Liver (tissue), 9 donors: ENCODE measurements around the gene OTOG. TPM values are rescaled to one million over a fixed set of nuclear protein-coding genes. Genes with fewer than 3 reads are reported as not detected.

Experiments
- DNase-seq: peaks from one replicate; pipeline ENCODE4 v3.0.0-alpha.2; 2017; ENCODE audit warnings: low spot score
- H3K27ac ChIP-seq, 2 donors: one replicate each; pipeline ENCODE4 v1.7.0; 2013; ENCODE audit warnings: inconsistent platforms in 2 of 2, low read length in 2 of 2, control low read depth in 1 of 2, low read depth in 1 of 2, mild to moderate bottlenecking in 1 of 2
- H3K27me3 ChIP-seq, 4 donors: one replicate each; pipeline versions ENCODE4 v1.6.1 to v1.7.0; 2013; ENCODE audit warnings: low read length in 3 of 4, inconsistent platforms in 1 of 4, mild to moderate bottlenecking in 1 of 4, moderate library complexity in 1 of 4; ENCODE audit not compliant: control insufficient read depth in 4 of 4, insufficient read depth in 4 of 4
- H3K36me3 ChIP-seq, 4 donors: one replicate each; pipeline versions ENCODE4 v1.6.1 to v1.7.0; 2013; ENCODE audit warnings: low read length in 3 of 4, mild to moderate bottlenecking in 3 of 4, low read depth in 1 of 4, moderate library complexity in 1 of 4; ENCODE audit not compliant: control insufficient read depth in 4 of 4, insufficient read depth in 3 of 4
- H3K4me1 ChIP-seq, 4 donors: one replicate each; pipeline versions ENCODE4 v1.6.1 to v1.7.0; 2013; ENCODE audit warnings: low read length in 3 of 4, mild to moderate bottlenecking in 3 of 4, moderate library complexity in 1 of 4; ENCODE audit not compliant: control insufficient read depth in 4 of 4, insufficient read depth in 4 of 4
- H3K4me3 ChIP-seq, 3 donors: one replicate each; pipeline versions ENCODE4 v1.6.1 to v1.7.0; 2013; ENCODE audit warnings: low read length in 3 of 3, control low read depth in 1 of 3, low read depth in 1 of 3, mild to moderate bottlenecking in 1 of 3
- H3K9ac ChIP-seq, 2 donors: one replicate each; pipeline ENCODE4 v1.7.0; 2013; ENCODE audit warnings: low read length in 2 of 2, mild to moderate bottlenecking in 2 of 2, moderate library complexity in 2 of 2, control low read depth in 1 of 2, low read depth in 1 of 2
- H3K9me3 ChIP-seq, 4 donors: one replicate each; pipeline versions ENCODE4 v1.6.1 to v1.7.0; 2013; ENCODE audit warnings: low read length in 3 of 4; ENCODE audit not compliant: control insufficient read depth in 4 of 4
- EGR1 ChIP-seq, 2 donors: IDR thresholded peaks; 2 replicates each; pipeline ENCODE4 v1.6.1; 2016 to 2018; ENCODE audit warnings: antibody characterized with exemption in 2 of 2, low read depth in 2 of 2
- FOXA1 ChIP-seq: IDR thresholded peaks from 2 replicates; pipeline ENCODE4 v1.6.1; 2016; ENCODE audit warnings: antibody characterized with exemption
- FOXA2 ChIP-seq: IDR thresholded peaks from 2 replicates; pipeline ENCODE4 v1.6.1; 2016; ENCODE audit warnings: antibody characterized with exemption
- GABPA ChIP-seq, 2 donors: IDR thresholded peaks in 1 of 2; conservative IDR thresholded peaks in 1 of 2; 2 replicates each; pipeline ENCODE4 v1.6.1; 2016; ENCODE audit warnings: antibody characterized with exemption in 2 of 2, mild to moderate bottlenecking in 1 of 2, moderate library complexity in 1 of 2
- HNF4A ChIP-seq, 2 donors: conservative IDR thresholded peaks; 2 replicates each; pipeline ENCODE4 v1.6.1; 2016; ENCODE audit warnings: antibody characterized with exemption in 2 of 2, mild to moderate bottlenecking in 2 of 2
- NR2F2 ChIP-seq: IDR thresholded peaks from 2 replicates; pipeline ENCODE4 v1.6.1; 2016; ENCODE audit warnings: antibody characterized with exemption
- RXRA ChIP-seq, 2 donors: IDR thresholded peaks; 2 replicates each; pipeline ENCODE4 v1.6.1; 2017 to 2018; ENCODE audit warnings: antibody characterized with exemption in 2 of 2, mild to moderate bottlenecking in 1 of 2
- YY1 ChIP-seq: IDR thresholded peaks from 2 replicates; pipeline ENCODE4 v1.6.1; 2016; ENCODE audit warnings: antibody characterized with exemption, mild to moderate bottlenecking
- WGBS: extraction: QIAGEN DNeasy Blood & Tissue Kit; methylation state at CpG from one replicate; pipeline ENCODE4 v1.1.7; 2013; 5-methylcytosine and 5-hydroxymethylcytosine counted together
- polyA plus RNA-seq, 2 donors: library from polyadenylated mRNA; stranded (reverse) in 1 of 2; unstranded in 1 of 2; fragments of 200-250 nt in 1 of 2; fragments of >200 nt in 1 of 2; fragmentation: Nextera tagmentation in 1 of 2; extraction: Ambion mirVana in 1 of 2; gene quantifications; one replicate each; pipeline versions ENCODE4 v1.2.1 to v1.2.3, GENCODE V29; 2013 to 2015
- total RNA-seq, 2 donors: library from RNA; depleted of rRNA; stranded (reverse); fragments of >200 nt; gene quantifications; one replicate each; pipeline ENCODE4 v1.2.3, GENCODE V29; 2014
- TF ChIP-seq, protein P1 (sequence below): fragments of 150-350 bp; IDR thresholded peaks from 2 replicates; pipeline ENCODE4 v1.5.1; 2017; ENCODE audit warnings: improper control_type of control experiment, low read depth, low read length; ENCODE audit not compliant: missing input control
- TF ChIP-seq, protein P2 (sequence below): IDR thresholded peaks from 2 replicates; pipeline ENCODE4 v1.6.1; 2016; ENCODE audit warnings: antibody characterized with exemption, mild to moderate bottlenecking
- TF ChIP-seq, protein P3 (sequence below): IDR thresholded peaks from 2 replicates; pipeline ENCODE4 v1.6.1; 2016; ENCODE audit warnings: antibody characterized with exemption
- TF ChIP-seq, protein P4 (sequence below): IDR thresholded peaks from 2 replicates; pipeline ENCODE4 v1.6.1; 2016; ENCODE audit warnings: antibody characterized with exemption
- TF ChIP-seq, protein P5 (sequence below): IDR thresholded peaks from 2 replicates; pipeline ENCODE4 v1.6.1; 2016; ENCODE audit warnings: antibody characterized with exemption
- donor health status: healthy.
- donor health status: healthy.
- donor health status: healthy.
- donor health status: healthy.
- donor health status: healthy.

Gene OTOG
- total and polyA plus RNA-seq, 4 donors, result not detected

DNA sequence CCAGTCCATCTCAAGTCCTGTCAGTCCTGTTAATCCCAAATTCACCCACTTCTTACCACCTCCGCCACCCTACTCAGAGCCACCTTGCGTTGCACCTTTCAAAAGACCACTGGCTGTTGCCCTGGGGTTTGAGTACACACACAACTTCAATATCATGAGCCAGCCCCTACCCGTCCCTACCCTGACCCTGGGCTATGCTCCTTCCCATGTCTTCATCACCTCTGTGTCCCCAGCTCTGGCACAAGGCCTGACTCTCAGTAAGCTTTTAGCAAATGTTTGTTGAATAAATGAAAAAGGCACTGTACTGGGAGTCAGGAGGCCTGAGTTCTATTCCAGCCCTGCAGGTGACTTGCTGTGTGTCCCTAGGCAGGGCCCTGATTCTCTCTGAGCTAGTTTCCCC, 26.5 kb downstream of the OTOG start:
- Histone ChIP-seq H3K9me3 (no peaks in the 10 kb centered on the region), H3K4me1 (no peaks in the 10 kb centered on the region), H3K27me3 (no peaks in the 10 kb centered on the region), H3K27ac (no peak overlapping the region), H3K4me3 (no peak overlapping the region), H3K36me3 (no peaks in the 10 kb centered on the region), H3K9ac (no peak overlapping the region)
- TF ChIP-seq YY1, result no peak
- TF ChIP-seq, protein P1, sequence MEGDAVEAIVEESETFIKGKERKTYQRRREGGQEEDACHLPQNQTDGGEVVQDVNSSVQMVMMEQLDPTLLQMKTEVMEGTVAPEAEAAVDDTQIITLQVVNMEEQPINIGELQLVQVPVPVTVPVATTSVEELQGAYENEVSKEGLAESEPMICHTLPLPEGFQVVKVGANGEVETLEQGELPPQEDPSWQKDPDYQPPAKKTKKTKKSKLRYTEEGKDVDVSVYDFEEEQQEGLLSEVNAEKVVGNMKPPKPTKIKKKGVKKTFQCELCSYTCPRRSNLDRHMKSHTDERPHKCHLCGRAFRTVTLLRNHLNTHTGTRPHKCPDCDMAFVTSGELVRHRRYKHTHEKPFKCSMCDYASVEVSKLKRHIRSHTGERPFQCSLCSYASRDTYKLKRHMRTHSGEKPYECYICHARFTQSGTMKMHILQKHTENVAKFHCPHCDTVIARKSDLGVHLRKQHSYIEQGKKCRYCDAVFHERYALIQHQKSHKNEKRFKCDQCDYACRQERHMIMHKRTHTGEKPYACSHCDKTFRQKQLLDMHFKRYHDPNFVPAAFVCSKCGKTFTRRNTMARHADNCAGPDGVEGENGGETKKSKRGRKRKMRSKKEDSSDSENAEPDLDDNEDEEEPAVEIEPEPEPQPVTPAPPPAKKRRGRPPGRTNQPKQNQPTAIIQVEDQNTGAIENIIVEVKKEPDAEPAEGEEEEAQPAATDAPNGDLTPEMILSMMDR, result no peak
- TF ChIP-seq, protein P2, sequence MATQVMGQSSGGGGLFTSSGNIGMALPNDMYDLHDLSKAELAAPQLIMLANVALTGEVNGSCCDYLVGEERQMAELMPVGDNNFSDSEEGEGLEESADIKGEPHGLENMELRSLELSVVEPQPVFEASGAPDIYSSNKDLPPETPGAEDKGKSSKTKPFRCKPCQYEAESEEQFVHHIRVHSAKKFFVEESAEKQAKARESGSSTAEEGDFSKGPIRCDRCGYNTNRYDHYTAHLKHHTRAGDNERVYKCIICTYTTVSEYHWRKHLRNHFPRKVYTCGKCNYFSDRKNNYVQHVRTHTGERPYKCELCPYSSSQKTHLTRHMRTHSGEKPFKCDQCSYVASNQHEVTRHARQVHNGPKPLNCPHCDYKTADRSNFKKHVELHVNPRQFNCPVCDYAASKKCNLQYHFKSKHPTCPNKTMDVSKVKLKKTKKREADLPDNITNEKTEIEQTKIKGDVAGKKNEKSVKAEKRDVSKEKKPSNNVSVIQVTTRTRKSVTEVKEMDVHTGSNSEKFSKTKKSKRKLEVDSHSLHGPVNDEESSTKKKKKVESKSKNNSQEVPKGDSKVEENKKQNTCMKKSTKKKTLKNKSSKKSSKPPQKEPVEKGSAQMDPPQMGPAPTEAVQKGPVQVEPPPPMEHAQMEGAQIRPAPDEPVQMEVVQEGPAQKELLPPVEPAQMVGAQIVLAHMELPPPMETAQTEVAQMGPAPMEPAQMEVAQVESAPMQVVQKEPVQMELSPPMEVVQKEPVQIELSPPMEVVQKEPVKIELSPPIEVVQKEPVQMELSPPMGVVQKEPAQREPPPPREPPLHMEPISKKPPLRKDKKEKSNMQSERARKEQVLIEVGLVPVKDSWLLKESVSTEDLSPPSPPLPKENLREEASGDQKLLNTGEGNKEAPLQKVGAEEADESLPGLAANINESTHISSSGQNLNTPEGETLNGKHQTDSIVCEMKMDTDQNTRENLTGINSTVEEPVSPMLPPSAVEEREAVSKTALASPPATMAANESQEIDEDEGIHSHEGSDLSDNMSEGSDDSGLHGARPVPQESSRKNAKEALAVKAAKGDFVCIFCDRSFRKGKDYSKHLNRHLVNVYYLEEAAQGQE, result no peak
- no peak for TF ChIP-seq HNF4A (conservative IDR thresholded peaks at IDR 0.05)
- TF ChIP-seq, protein P3, sequence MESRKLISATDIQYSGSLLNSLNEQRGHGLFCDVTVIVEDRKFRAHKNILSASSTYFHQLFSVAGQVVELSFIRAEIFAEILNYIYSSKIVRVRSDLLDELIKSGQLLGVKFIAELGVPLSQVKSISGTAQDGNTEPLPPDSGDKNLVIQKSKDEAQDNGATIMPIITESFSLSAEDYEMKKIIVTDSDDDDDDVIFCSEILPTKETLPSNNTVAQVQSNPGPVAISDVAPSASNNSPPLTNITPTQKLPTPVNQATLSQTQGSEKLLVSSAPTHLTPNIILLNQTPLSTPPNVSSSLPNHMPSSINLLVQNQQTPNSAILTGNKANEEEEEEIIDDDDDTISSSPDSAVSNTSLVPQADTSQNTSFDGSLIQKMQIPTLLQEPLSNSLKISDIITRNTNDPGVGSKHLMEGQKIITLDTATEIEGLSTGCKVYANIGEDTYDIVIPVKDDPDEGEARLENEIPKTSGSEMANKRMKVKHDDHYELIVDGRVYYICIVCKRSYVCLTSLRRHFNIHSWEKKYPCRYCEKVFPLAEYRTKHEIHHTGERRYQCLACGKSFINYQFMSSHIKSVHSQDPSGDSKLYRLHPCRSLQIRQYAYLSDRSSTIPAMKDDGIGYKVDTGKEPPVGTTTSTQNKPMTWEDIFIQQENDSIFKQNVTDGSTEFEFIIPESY, result no peak
- TF ChIP-seq EGR1 (IDR thresholded peaks at IDR 0.05; ENCODE audit: low read depth in 2 of 2), result no peak
- DNase-seq, result no peak
- WGBS, result 95% methylated on average over 3 of the region's 3 CpGs

DNA sequence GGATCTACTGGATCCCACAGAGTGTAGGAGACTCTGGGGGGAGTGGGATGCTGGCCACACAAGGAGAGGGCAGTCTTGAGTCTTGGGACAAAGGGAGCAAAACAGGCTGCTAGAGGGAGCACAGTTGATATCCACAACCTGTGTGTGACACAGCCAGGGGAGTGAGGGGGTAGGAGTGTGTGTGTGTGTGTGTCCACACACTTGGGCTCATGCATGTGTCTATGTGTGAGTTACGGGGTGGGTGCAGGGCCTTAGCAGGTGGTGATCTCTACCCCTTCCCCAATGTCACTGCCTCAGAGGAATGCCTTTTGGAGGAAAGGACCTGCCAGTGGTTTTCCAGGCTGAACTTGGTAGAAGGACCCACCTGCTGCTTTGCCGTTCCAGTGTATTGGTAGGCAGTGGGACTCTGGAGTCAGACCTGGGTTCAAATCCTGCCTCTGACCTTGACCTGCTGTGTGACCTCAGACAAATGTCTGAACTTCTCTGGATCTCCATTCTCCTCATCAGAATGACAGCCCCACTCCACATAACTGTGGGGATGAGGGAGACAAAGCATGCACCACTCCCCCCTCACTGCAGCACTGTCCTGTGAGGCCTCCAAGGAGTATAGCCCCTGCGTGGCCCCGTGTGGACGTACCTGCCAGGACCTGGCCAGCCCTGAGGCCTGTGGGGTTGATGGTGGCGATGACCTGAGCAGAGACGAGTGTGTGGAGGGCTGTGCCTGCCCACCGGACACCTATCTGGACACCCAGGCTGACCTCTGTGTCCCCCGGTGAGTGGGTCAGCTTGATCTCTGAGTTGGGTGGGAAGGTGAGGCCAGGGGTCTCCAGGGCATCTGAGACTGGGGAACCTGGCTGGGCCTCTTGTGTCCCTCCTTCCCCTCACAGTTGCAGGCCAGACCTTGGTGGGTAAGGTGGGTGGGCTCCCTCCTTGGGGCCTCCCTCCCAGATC, 27.4 kb downstream of the OTOG start:
- 91% methylated on average over 9 of the region's 9 CpGs for WGBS
- H3K4me3 ChIP-seq, result no peak overlapping the region

More for the DNA sequence above, 27.4 kb downstream of the OTOG start:
- H3K36me3 ChIP-seq, result no peaks in the 10 kb centered on the region
- no peak overlapping the region for H3K9ac ChIP-seq
- no peaks in the 10 kb centered on the region for H3K9me3 ChIP-seq
- DNase-seq, result no peak
- no peaks in the 10 kb centered on the region for H3K4me1 ChIP-seq
- no peaks in the 10 kb centered on the region for H3K27me3 ChIP-seq
- H3K27ac ChIP-seq, result no peak overlapping the region
- TF ChIP-seq YY1, result no peak
- TF ChIP-seq, protein P1, result no peak
- no peak for TF ChIP-seq GABPA (IDR thresholded peaks at IDR 0.05 in 1 of 2, conservative IDR thresholded peaks at IDR 0.05 in 1 of 2)
- TF ChIP-seq, protein P3, result no peak
- TF ChIP-seq NR2F2, result no peak
- TF ChIP-seq, protein P4, sequence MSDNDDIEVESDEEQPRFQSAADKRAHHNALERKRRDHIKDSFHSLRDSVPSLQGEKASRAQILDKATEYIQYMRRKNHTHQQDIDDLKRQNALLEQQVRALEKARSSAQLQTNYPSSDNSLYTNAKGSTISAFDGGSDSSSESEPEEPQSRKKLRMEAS, result no peak
- TF ChIP-seq FOXA1, result no peak
- TF ChIP-seq, protein P5, sequence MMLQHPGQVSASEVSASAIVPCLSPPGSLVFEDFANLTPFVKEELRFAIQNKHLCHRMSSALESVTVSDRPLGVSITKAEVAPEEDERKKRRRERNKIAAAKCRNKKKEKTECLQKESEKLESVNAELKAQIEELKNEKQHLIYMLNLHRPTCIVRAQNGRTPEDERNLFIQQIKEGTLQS, result no peak
- TF ChIP-seq FOXA2, result no peak
- TF ChIP-seq RXRA (IDR thresholded peaks at IDR 0.05), result no peak
